CD14-positive monocyte (primary cell): Measurements from ENCODE around the gene ZEB2. TPM values are rescaled to one million over a fixed set of nuclear protein-coding genes. Genes with fewer than 3 reads are reported as not detected.

Source experiments
- DNase-seq, 3 donors: peaks; one replicate each; pipeline ENCODE4 v3.0.0-alpha.2; 2011 to 2022
- H2AFZ ChIP-seq: 2 replicates; pipeline ENCODE4 v1.6.0; 2012; ENCODE audit warnings: mild to moderate bottlenecking, low read depth, low read length, inconsistent platforms; ENCODE audit not compliant: insufficient read depth, poor library complexity, severe bottlenecking
- H3K27ac ChIP-seq, 2 donors: 1 replicate in 1 of 2; 2 replicates in 1 of 2; pipeline ENCODE4 v1.5.1; 2012 to 2013; ENCODE audit warnings: low read length in 2 of 2, control low read depth in 1 of 2, inconsistent platforms in 1 of 2, low read depth in 1 of 2, mild to moderate bottlenecking in 1 of 2
- H3K27me3 ChIP-seq, 2 donors: one replicate each; pipeline versions ENCODE4 v1.6.0 to v1.6.1; 2011 to 2013; ENCODE audit warnings: low read length in 2 of 2; ENCODE audit not compliant: control insufficient read depth in 2 of 2, insufficient read depth in 2 of 2
- H3K36me3 ChIP-seq, 2 donors: replicated peaks in 1 of 2; 1 replicate in 1 of 2; 2 replicates in 1 of 2; pipeline versions ENCODE4 v1.5.1 to v1.6.1; 2012 to 2013; ENCODE audit warnings: low read length in 2 of 2, control low read depth in 1 of 2, inconsistent platforms in 1 of 2, mild to moderate bottlenecking in 1 of 2; ENCODE audit not compliant: insufficient read depth in 2 of 2, control insufficient read depth in 1 of 2
- H3K4me1 ChIP-seq, 2 donors: 1 replicate in 1 of 2; 2 replicates in 1 of 2; pipeline versions ENCODE4 v1.5.1 to v1.6.1; 2012 to 2013; ENCODE audit warnings: low read length in 2 of 2, control low read depth in 1 of 2, inconsistent platforms in 1 of 2, mild to moderate bottlenecking in 1 of 2, moderate library complexity in 1 of 2; ENCODE audit not compliant: insufficient read depth in 2 of 2, control insufficient read depth in 1 of 2
- H3K4me2 ChIP-seq: replicated peaks from 2 replicates; pipeline ENCODE3; 2012; ENCODE audit warnings: low read length, moderate library complexity, mild to moderate bottlenecking; ENCODE audit not compliant: poor library complexity, severe bottlenecking; ENCODE audit errors: extremely low read depth
- H3K4me3 ChIP-seq, 3 experiments: fragments of 200-600 bp in 1 of 3; sonication (generic) in 1 of 3; replicated peaks in 1 of 3; 1 replicate in 2 of 3; 2 replicates in 1 of 3; pipeline ENCODE4 v1.5.1; 2011 to 2013; ENCODE audit warnings: low read length in 3 of 3, mild to moderate bottlenecking in 3 of 3, control low read depth in 2 of 3, low read depth in 2 of 3, inconsistent platforms in 1 of 3, moderate library complexity in 1 of 3
- H3K79me2 ChIP-seq: 2 replicates; pipeline ENCODE4 v1.6.0; 2012; ENCODE audit warnings: mild to moderate bottlenecking, control low read depth, inconsistent platforms, low read length, moderate library complexity; ENCODE audit not compliant: insufficient read depth
- H3K9ac ChIP-seq: 2 replicates; pipeline ENCODE4 v1.6.0; 2017; ENCODE audit warnings: low read length, mild to moderate bottlenecking; ENCODE audit not compliant: insufficient read depth, poor library complexity, severe bottlenecking
- H3K9me3 ChIP-seq, 2 donors: replicated peaks in 1 of 2; 1 replicate in 1 of 2; 2 replicates in 1 of 2; pipeline versions ENCODE4 v1.5.1 to v1.6.1; 2012 to 2013; ENCODE audit warnings: low read length in 2 of 2, control low read depth in 1 of 2; ENCODE audit not compliant: control insufficient read depth in 1 of 2, insufficient read depth in 1 of 2
- H4K20me1 ChIP-seq: 2 replicates; pipeline ENCODE4 v1.6.0; 2012; ENCODE audit warnings: mild to moderate bottlenecking, low read length, control low read depth, moderate library complexity; ENCODE audit not compliant: insufficient read depth
- H3K27ac Mint-ChIP-seq, 7 donors: one replicate each; pipeline ENCODE4 v1.8.0; 2020; ENCODE audit warnings: mild to moderate bottlenecking in 7 of 7, mixed read lengths in 7 of 7, moderate library complexity in 6 of 7, inconsistent platforms in 2 of 7
- H3K27me3 Mint-ChIP-seq, 3 donors: one replicate each; pipeline ENCODE4 v1.8.0; 2021 to 2022; ENCODE audit warnings: low read depth in 3 of 3, mild to moderate bottlenecking in 3 of 3, mixed read lengths in 3 of 3, moderate library complexity in 3 of 3, inconsistent platforms in 1 of 3
- H3K36me3 Mint-ChIP-seq, 2 donors: one replicate each; pipeline ENCODE4 v1.8.0; 2020; ENCODE audit warnings: mixed read lengths in 2 of 2, inconsistent platforms in 1 of 2, mild to moderate bottlenecking in 1 of 2
- H3K4me1 Mint-ChIP-seq: one replicate; pipeline ENCODE4 v1.8.0; 2020; ENCODE audit warnings: mild to moderate bottlenecking, mixed read lengths
- H3K4me3 Mint-ChIP-seq, 2 donors: one replicate each; pipeline ENCODE4 v1.8.0; 2020; ENCODE audit warnings: mild to moderate bottlenecking in 2 of 2, mixed read lengths in 2 of 2, moderate library complexity in 1 of 2
- H3K9me3 Mint-ChIP-seq, 7 donors: one replicate each; pipeline ENCODE4 v1.8.0; 2020 to 2022; ENCODE audit warnings: mixed read lengths in 7 of 7, mild to moderate bottlenecking in 6 of 7, moderate library complexity in 6 of 7, inconsistent platforms in 2 of 7
- CTCF ChIP-seq: fragments of 200-600 bp; IDR thresholded peaks from one replicate; pipeline ENCODE4 v1.8.0; 2022; ENCODE audit warnings: antibody characterized with exemption, mild to moderate bottlenecking
- WGBS: methylation state at CpG from one replicate; pipeline ENCODE4 v1.1.5; 2013; ENCODE audit warnings: missing lambda C conversion rate; ENCODE audit not compliant: insufficient coverage; 5-methylcytosine and 5-hydroxymethylcytosine counted together
- intact Hi-C, 2 donors: fragments of 100-400 bp; cut with micrococcal nuclease; formaldehyde crosslinking; loops; one replicate each; pipeline versions ENCODE4 v1.15.0 to v1.15.1; 2023
- polyA plus RNA-seq, 3 donors: library from polyadenylated mRNA; depleted of rRNA in 1 of 3; unstranded in 2 of 3; stranded (reverse) in 1 of 3; fragments of 300-500 nt in 2 of 3; fragments of >200 nt in 1 of 3; fragmentation: Illumina TruSeq in 2 of 3; gene quantifications; 1 replicate in 2 of 3; 2 replicates in 1 of 3; pipeline ENCODE4 v1.2.3, GENCODE V29; 2012 to 2021

Gene ZEB2
- polyA plus RNA-seq, 3 donors: 76.8 to 325 (median 93.8) TPM

GRCh38 chr2:144474017-144474416 is 45.9 kb downstream of the ZEB2 start:
- H3K4me2 ChIP-seq: no peak overlapping the region
- Mint-ChIP-seq H3K27ac (peak overlapping the region in 1 of 7 donors; percentile 64), H3K9me3 (no peaks in the 10 kb centered on the region), H3K36me3 (peaks cover 38 to 44% of the 10 kb centered on the region in 2 donors), H3K27me3 (no peaks in the 10 kb centered on the region), H3K4me1 (peaks cover 41% of the 10 kb centered on the region), H3K4me3 (no peak overlapping the region)
- H4K20me1 ChIP-seq: peaks cover 100% of the 10 kb centered on the region
- WGBS: 90% methylated on average over 5 of the region's 5 CpGs
- H2AFZ ChIP-seq: no peak overlapping the region
- intact Hi-C loops: no loop called here
- H3K9me3 ChIP-seq: no peaks in the 10 kb centered on the region
- H3K27me3 ChIP-seq: no peaks in the 10 kb centered on the region
- H3K4me3 ChIP-seq: no peak overlapping the region
- peaks cover 100% of the 10 kb centered on the region for H3K79me2 ChIP-seq
- H3K9ac ChIP-seq: no peak overlapping the region
- peaks cover 26 to 54% of the 10 kb centered on the region in 2 donors for H3K4me1 ChIP-seq
- H3K27ac ChIP-seq: peak overlapping the region in 1 of 2 donors; percentile 66
- peaks cover 97 to 99% of the 10 kb centered on the region in 2 donors for H3K36me3 ChIP-seq
- no peak for DNase-seq
- TF ChIP-seq CTCF: no peak

GRCh38 chr2:144472911-144473310 is 47.0 kb downstream of the ZEB2 start:
- Histone ChIP-seq H4K20me1 (peaks cover 100% of the 10 kb centered on the region), H3K4me1 (peaks cover 30 to 44% of the 10 kb centered on the region in 2 donors), H3K27me3 (no peaks in the 10 kb centered on the region), H3K36me3 (peaks cover 99 to 100% of the 10 kb centered on the region in 2 donors), H3K4me3 (no peak overlapping the region), H3K27ac (peak overlapping the region in 1 of 2 donors; percentile 66), H3K4me2 (no peak overlapping the region), H3K9me3 (no peaks in the 10 kb centered on the region), H3K79me2 (peaks cover 100% of the 10 kb centered on the region), H3K9ac (no peak overlapping the region), H2AFZ (no peak overlapping the region)
- Mint-ChIP-seq H3K4me3 (no peak overlapping the region), H3K36me3 (peaks cover 35 to 43% of the 10 kb centered on the region in 2 donors), H3K9me3 (no peaks in the 10 kb centered on the region), H3K27ac (no peak overlapping the region), H3K4me1 (peaks cover 42% of the 10 kb centered on the region), H3K27me3 (no peaks in the 10 kb centered on the region)
- intact Hi-C loops: no loop called here
- DNase-seq: no peak
- no peak for TF ChIP-seq CTCF
- WGBS: 0% methylated on average over 2 of the region's 2 CpGs
